Gastroesophageal sphincter (tissue), 3 donors: Measurements from ENCODE around the gene CCDC185.

Experiments
- EP300 ChIP-seq: sonication (generic); formaldehyde crosslinking; IDR thresholded peaks from one replicate; pipeline ENCODE4 v1.6.1; 2017; ENCODE audit warnings: antibody characterized with exemption, mild to moderate bottlenecking
- POLR2A ChIP-seq, 2 donors: fragments of 450-650 bp; IDR thresholded peaks; one replicate each; pipeline ENCODE4 v1.6.1; 2017; ENCODE audit warnings: antibody characterized with exemption in 2 of 2, mild to moderate bottlenecking in 2 of 2, moderate library complexity in 1 of 2
- TF ChIP-seq, protein P1 (sequence below), 4 experiments: fragments of 200-600 bp in 2 of 4; fragments of 450-650 bp in 2 of 4; sonication (generic) in 1 of 4; IDR thresholded peaks; one replicate each; pipeline ENCODE4 v1.5.1; 2017 to 2019; ENCODE audit warnings: antibody characterized with exemption in 4 of 4, mild to moderate bottlenecking in 2 of 4, moderate library complexity in 2 of 4

GRCh38 chr1:223393275-223394214, at the start of gene CCDC185:
- TF ChIP-seq, protein P1, sequence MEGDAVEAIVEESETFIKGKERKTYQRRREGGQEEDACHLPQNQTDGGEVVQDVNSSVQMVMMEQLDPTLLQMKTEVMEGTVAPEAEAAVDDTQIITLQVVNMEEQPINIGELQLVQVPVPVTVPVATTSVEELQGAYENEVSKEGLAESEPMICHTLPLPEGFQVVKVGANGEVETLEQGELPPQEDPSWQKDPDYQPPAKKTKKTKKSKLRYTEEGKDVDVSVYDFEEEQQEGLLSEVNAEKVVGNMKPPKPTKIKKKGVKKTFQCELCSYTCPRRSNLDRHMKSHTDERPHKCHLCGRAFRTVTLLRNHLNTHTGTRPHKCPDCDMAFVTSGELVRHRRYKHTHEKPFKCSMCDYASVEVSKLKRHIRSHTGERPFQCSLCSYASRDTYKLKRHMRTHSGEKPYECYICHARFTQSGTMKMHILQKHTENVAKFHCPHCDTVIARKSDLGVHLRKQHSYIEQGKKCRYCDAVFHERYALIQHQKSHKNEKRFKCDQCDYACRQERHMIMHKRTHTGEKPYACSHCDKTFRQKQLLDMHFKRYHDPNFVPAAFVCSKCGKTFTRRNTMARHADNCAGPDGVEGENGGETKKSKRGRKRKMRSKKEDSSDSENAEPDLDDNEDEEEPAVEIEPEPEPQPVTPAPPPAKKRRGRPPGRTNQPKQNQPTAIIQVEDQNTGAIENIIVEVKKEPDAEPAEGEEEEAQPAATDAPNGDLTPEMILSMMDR (IDR thresholded peaks at IDR 0.05): no peak
- TF ChIP-seq EP300: no peak
- TF ChIP-seq POLR2A (IDR thresholded peaks at IDR 0.05): no peak
